Measurements from ENCODE around the gene EIF2AK2. TPM values are rescaled to one million over a fixed set of nuclear protein-coding genes. Genes with fewer than 3 reads are reported as not detected.

Gene EIF2AK2
- total RNA-seq, 1 donor from 2014 or later: 15.2 TPM

- H3K4me1 ChIP-seq: no peaks in the 10 kb centered on the region
- H3K9me3 ChIP-seq: no peaks in the 10 kb centered on the region
- H3K27ac ChIP-seq: no peak overlapping the region
- no peaks in the 10 kb centered on the region for H3K27me3 ChIP-seq
- no peak overlapping the region for H3K4me3 ChIP-seq
- H3K36me3 ChIP-seq: peaks cover 0 to 38% of the 10 kb centered on the region in 2 donors
- intact Hi-C loops (cut with DNase I): no loop called here
- TF ChIP-seq POLR2AphosphoS5 (IDR thresholded peaks at IDR 0.05; ENCODE audit: insufficient read depth in 1 of 2, low read depth in 1 of 2) (no peak), CTCF (IDR thresholded peaks at IDR 0.05) (no peak), POLR2A (IDR thresholded peaks at IDR 0.05) (no peak)
- no peak for DNase-seq (ENCODE audit: extremely low spot score in 2 of 2)
Observed at GRCh38 chr2:37117566-37117965, 39.2 kb downstream of the EIF2AK2 start.

DNA sequence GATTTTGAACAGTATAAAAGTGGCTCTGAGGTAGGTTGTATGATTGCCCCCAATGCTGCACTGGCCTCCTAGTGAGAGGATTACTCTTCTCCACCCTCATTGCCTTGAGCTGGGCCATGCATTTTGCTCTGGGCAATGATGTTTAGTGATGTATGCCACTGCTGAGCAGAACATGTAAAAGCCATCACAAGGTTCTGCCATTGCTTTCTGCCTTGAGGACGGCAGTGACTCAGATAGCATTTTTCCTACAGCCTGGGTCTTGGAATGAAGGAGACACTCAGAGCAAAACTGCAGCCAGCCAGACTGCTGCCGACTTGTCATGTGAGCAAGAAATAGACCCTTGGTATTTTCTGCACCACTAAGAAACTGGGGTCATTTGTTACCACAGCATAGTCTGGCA lies 44.8 kb downstream of the EIF2AK2 start:
- H3K27ac ChIP-seq: no peak overlapping the region
- TF ChIP-seq CTCF (IDR thresholded peaks at IDR 0.05) (no peak), POLR2A (IDR thresholded peaks at IDR 0.05) (no peak), POLR2AphosphoS5 (IDR thresholded peaks at IDR 0.05; ENCODE audit: insufficient read depth in 1 of 2, low read depth in 1 of 2) (no peak)
- H3K9me3 ChIP-seq: no peaks in the 10 kb centered on the region
- no peak overlapping the region for H3K4me3 ChIP-seq
- H3K27me3 ChIP-seq: no peaks in the 10 kb centered on the region
- no peak for DNase-seq (ENCODE audit: extremely low spot score in 2 of 2)
- intact Hi-C loops (cut with DNase I): no loop called here
- H3K4me1 ChIP-seq: no peaks in the 10 kb centered on the region
- H3K36me3 ChIP-seq: peaks cover 0 to 46% of the 10 kb centered on the region in 2 donors

GRCh38 chr2:37110306-37111212 lies 46.2 kb downstream of the EIF2AK2 start:
- H3K4me3 ChIP-seq: no peak overlapping the region
- no peaks in the 10 kb centered on the region for H3K27me3 ChIP-seq
- intact Hi-C loops (cut with DNase I): no loop called here
- H3K9me3 ChIP-seq: no peaks in the 10 kb centered on the region
- H3K27ac ChIP-seq: no peak overlapping the region
- no peaks in the 10 kb centered on the region for H3K4me1 ChIP-seq
- peaks cover 0 to 47% of the 10 kb centered on the region in 2 donors for H3K36me3 ChIP-seq
- no peak for DNase-seq (ENCODE audit: extremely low spot score in 2 of 2)
- TF ChIP-seq POLR2A (IDR thresholded peaks at IDR 0.05) (no peak), CTCF (IDR thresholded peaks at IDR 0.05) (no peak), POLR2AphosphoS5 (IDR thresholded peaks at IDR 0.05; ENCODE audit: insufficient read depth in 1 of 2, low read depth in 1 of 2) (no peak)

DNA sequence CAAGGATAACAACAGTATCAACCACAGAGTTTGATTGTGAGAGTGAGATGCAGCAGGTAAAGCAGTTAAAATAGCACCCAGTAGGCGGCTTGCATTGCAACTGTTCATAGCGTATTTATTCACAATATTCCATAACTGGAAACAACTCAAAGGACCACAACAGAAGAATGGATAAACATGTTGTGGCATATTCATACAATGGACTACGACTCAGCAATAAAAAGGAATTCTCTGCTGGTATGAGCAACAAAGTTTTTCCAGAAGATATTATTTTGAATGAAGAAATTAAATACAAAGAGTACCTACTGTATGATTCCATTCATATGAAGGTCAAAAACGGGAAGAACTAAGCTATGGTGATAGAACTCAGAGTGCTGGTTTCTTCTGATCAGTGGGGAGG lies 47.3 kb downstream of the EIF2AK2 start:
- H3K36me3 ChIP-seq: peaks cover 0 to 47% of the 10 kb centered on the region in 2 donors
- no peak for DNase-seq (ENCODE audit: extremely low spot score in 2 of 2)
- H3K4me3 ChIP-seq: no peak overlapping the region
- H3K4me1 ChIP-seq: no peaks in the 10 kb centered on the region
- intact Hi-C loops (cut with DNase I): no loop called here
- H3K27me3 ChIP-seq: no peaks in the 10 kb centered on the region
- no peak overlapping the region for H3K27ac ChIP-seq
- H3K9me3 ChIP-seq: no peaks in the 10 kb centered on the region
- TF ChIP-seq POLR2A (IDR thresholded peaks at IDR 0.05) (no peak), CTCF (IDR thresholded peaks at IDR 0.05) (no peak), POLR2AphosphoS5 (IDR thresholded peaks at IDR 0.05; ENCODE audit: insufficient read depth in 1 of 2, low read depth in 1 of 2) (no peak)

DNA sequence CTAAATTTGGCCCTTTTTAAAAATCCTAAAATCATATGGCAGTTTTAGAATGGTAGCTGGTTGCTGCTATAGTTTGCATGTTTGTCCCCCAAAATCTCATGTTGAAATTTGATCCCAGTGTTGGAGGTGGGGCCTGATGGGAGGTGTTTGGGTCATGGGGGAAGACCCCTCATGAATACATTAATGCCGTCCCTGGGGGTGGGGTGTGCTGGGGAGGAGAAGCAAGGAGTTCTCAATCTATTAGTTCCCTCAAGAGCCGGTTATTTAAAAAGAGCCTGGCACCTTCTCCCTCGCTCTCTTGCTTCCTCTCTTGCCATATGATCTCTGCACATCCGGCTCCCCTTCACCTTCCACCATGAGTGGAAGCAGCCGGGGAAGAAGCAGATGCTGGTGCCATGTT lies 51.6 kb downstream of the EIF2AK2 start:
- Histone ChIP-seq H3K27ac (no peak overlapping the region), H3K4me3 (no peak overlapping the region), H3K4me1 (no peaks in the 10 kb centered on the region), H3K9me3 (no peaks in the 10 kb centered on the region), H3K27me3 (no peaks in the 10 kb centered on the region), H3K36me3 (peaks cover 0 to 52% of the 10 kb centered on the region in 2 donors)
- no peak for TF ChIP-seq POLR2A (IDR thresholded peaks at IDR 0.05)
- TF ChIP-seq CTCF (IDR thresholded peaks at IDR 0.05): no peak
- TF ChIP-seq POLR2AphosphoS5 (IDR thresholded peaks at IDR 0.05; ENCODE audit: insufficient read depth in 1 of 2, low read depth in 1 of 2): no peak
- no peak for DNase-seq (ENCODE audit: extremely low spot score in 2 of 2)
- intact Hi-C loops (cut with DNase I): no loop called here
